ENCODE measurements around the gene S100P. TPM values are rescaled to one million over a fixed set of nuclear protein-coding genes. Genes with fewer than 3 reads are reported as not detected.

The S100P gene
- total RNA-seq, 1 donor from 2014 or later, result 16.1 TPM

DNA sequence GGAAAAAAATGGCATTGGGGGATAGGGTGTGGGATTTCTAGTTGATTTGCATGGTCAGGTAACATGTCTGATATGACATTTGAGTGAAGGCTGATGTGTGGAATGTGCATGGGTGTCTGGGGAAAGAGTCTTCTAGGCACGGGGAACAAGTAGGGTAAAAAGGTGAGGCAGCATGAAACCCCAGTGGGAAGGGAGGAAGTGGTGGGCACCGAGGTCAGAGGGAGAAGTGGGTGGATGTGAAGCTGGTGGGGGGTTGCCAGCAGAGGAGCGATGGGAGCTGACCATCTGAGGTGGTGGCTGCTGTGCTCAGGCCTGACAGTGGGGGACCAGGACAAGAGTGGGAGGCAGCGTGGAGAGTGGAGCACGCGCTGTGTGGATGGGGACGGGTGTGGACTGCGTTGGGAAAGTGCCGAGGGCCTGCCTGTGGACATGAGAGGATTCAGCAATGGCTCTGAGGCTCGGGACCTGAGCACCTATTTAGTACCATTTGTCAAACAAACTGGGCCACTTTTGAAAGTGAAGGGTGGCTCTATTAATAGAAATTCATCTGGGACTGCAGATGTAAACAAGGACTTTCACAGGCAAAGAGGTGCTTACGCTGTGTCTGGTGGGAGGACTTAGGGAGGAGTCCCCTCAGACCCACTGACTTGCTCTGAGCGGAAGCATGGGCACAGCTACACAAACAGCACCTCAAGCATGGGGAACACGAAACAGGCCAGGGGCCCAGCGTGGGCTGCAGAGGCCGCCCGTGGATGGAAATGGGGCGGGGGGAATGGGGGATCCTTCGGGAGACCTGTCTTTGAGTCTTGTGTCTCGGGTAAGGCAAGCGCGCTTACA, 16.7 kb upstream of the S100P start:
- Histone ChIP-seq H3K4me3 (peak overlapping the region; percentile 1), H3K9me3 (no peaks in the 10 kb centered on the region), H3K27ac (no peak overlapping the region), H3K27me3 (ENCODE audit: low read depth) (no peaks in the 10 kb centered on the region), H3K36me3 (peaks cover 7% of the 10 kb centered on the region), H3K4me1 (peaks cover 30% of the 10 kb centered on the region)
- peak; percentile 25 to 43 for ATAC-seq
- no peak for TF ChIP-seq CTCF (IDR thresholded peaks at IDR 0.05)
- DNase-seq, result no peak
- intact Hi-C loops (cut with DNase I), result no loop called here

DNA sequence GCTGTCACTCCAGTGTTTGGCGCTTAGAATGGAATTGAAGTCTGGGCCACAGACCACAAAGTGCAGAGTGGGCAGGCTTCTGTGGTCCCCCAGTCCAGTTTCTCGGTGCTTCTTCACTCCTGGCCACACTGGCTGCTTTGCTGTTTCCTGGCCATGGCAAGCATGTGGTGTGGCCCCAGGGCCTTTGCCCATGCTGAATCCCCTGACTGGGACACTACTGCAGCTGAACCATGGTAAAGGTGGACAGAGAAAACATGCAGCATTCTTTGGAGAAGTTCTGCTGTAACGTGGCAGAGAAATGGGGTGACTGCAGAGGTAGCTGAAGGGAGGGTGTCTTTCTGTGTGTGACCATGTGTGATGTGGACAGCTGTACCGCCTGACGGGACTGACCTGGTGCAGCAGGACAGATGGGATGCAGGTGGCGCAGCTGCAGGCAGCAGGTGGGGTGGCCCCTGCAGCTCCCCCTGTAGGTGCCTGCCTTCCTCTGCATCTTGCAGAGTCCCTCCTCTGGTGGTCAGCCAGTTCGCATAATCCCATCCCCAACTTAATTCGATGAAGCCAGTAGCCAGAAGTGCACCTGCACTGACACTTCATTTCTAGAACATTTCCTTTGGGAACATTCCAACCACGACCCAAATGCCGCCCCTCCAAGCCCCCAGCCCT, 13.2 kb upstream of the S100P start:
- Histone ChIP-seq H3K9me3 (no peaks in the 10 kb centered on the region), H3K36me3 (peaks cover 5% of the 10 kb centered on the region), H3K4me3 (no peak overlapping the region), H3K27ac (no peak overlapping the region), H3K4me1 (peaks cover 21% of the 10 kb centered on the region), H3K27me3 (ENCODE audit: low read depth) (no peaks in the 10 kb centered on the region)
- no peak for TF ChIP-seq CTCF (IDR thresholded peaks at IDR 0.05)
- intact Hi-C loops (cut with DNase I), result no loop called here
- DNase-seq (no peak), ATAC-seq (no peak)

GRCh38 chr4:6681191-6681590, 12.5 kb upstream of the S100P start:
- no peaks in the 10 kb centered on the region for H3K27me3 ChIP-seq (ENCODE audit: low read depth)
- peak; percentile 23 for TF ChIP-seq CTCF (IDR thresholded peaks at IDR 0.05)
- intact Hi-C loops (cut with DNase I), result no loop called here
- no peaks in the 10 kb centered on the region for H3K36me3 ChIP-seq
- ATAC-seq (no peak), DNase-seq (no peak)
- H3K4me3 ChIP-seq, result no peak overlapping the region
- H3K9me3 ChIP-seq, result no peaks in the 10 kb centered on the region
- H3K4me1 ChIP-seq, result peaks cover 14% of the 10 kb centered on the region
- no peak overlapping the region for H3K27ac ChIP-seq

DNA sequence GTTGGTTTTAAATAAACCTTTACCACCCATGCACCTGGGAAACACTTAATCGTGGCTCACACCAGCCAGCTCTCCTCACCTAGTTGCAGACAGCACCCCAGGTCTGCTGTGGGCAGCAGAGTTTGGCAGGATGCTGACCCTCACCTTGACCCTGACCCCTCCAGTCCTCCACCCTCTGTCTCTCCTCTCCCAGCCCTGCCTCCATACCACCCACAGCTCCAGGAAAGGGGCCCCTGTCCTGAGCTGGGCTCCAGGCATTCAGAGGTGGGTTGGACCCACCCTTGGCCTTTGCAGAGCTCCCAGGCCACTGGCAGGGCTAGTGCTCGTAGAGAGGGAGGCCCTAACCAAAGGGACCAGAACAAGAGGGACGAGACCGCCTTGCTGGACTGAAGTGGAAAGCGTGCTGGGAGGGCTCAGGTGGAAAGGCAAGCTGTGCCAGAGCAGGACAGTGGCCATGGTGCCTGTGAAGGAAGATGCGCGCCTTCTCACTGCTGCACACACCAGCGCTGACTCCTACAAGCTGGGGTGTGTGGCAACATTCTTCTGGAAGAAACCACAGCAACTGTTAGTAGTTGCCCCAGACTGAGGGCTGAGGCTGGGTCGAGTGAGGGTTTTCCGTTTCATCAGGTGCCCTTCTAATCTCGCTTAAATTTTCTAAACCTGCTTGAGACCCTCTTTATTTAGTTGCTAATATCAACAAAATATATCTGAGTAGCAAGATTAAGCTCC, 10.7 kb upstream of the S100P start:
- intact Hi-C loops (cut with DNase I), result no loop called here
- no peak for TF ChIP-seq CTCF (IDR thresholded peaks at IDR 0.05)

DNA sequence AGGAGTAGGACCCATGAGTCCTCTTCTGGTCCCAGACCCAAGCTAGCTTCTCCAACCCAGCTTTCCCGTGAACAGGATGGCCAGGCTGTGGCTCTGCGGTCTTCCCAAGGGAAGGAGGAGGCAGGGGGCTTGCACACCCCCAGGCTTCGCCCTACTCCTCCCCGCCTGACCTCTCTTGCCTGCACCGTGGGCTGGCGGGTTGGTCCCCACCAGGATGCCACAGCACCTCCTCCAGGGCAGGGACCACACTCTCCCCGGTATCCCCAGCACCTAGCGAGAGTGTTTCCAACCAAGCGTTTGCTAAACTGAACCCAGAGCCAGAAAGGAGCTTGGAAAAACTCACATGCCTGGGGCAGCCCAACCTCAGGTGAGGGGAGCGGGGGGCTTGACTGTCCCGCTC, 9.0 kb upstream of the S100P start:
- no peaks in the 10 kb centered on the region for H3K36me3 ChIP-seq
- H3K27ac ChIP-seq, result no peak overlapping the region
- peaks cover 17% of the 10 kb centered on the region for H3K4me1 ChIP-seq
- ATAC-seq (no peak), DNase-seq (no peak)
- TF ChIP-seq CTCF (IDR thresholded peaks at IDR 0.05), result no peak
- no peaks in the 10 kb centered on the region for H3K9me3 ChIP-seq
- H3K4me3 ChIP-seq, result no peak overlapping the region
- intact Hi-C loops (cut with DNase I), result no loop called here
- H3K27me3 ChIP-seq (ENCODE audit: low read depth), result no peaks in the 10 kb centered on the region

More for the DNA sequence above, 10.7 kb upstream of the S100P start:
- H3K4me1 ChIP-seq, result peaks cover under 1% of the 10 kb centered on the region
- no peaks in the 10 kb centered on the region for H3K27me3 ChIP-seq (ENCODE audit: low read depth)
- no peak overlapping the region for H3K4me3 ChIP-seq
- no peaks in the 10 kb centered on the region for H3K36me3 ChIP-seq
- H3K27ac ChIP-seq, result no peak overlapping the region
- no peaks in the 10 kb centered on the region for H3K9me3 ChIP-seq
- DNase-seq (no peak), ATAC-seq (no peak)
